GM12873 (cell line): ENCODE data around the gene CANT1.

Experiments used
- CTCF ChIP-seq: IDR thresholded peaks from 2 replicates; pipeline ENCODE4 v1.5.1; 2012; ENCODE audit warnings: low read depth, mild to moderate bottlenecking, moderate library complexity, low read length, control low read depth; ENCODE audit not compliant: insufficient read depth; ENCODE audit errors: missing control alignments

Gene CANT1

DNA sequence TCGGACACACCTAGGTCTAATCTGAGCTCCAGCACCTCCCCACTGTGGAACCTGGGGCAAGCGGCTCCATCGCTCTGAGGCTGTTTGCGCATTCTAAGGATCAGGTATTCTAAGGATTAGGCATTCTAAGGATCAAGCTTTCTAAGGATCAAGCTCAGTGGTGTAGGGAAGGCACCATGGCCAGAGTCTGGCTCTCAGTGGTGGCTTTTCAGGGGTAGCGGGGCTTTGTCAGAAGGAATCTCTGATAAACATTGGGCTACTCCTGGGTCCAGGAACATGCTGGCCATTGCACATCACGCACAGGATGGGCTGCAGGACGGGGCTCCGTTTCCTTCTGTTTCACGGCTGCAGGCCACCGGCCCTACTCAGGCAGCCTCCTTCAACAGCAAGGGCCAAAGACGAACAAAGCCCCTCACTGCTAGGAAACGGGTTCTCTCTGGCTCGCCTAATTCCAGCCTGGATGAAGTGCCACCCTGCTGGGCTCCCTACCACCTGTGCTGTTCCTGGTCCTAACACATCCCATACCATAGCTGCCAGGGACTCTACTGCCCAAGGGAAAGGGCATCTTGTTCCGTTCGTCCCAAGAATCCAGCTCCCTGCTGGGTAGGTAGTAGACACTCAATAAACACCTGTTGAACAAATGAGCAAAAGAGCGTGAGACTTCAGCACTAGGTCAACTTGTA, 19.9 kb upstream of the CANT1 start:
- no peak for TF ChIP-seq CTCF

GRCh38 chr17:79028496-79029326, 19.1 kb upstream of the CANT1 start:
- peak; percentile 4 for TF ChIP-seq CTCF

DNA sequence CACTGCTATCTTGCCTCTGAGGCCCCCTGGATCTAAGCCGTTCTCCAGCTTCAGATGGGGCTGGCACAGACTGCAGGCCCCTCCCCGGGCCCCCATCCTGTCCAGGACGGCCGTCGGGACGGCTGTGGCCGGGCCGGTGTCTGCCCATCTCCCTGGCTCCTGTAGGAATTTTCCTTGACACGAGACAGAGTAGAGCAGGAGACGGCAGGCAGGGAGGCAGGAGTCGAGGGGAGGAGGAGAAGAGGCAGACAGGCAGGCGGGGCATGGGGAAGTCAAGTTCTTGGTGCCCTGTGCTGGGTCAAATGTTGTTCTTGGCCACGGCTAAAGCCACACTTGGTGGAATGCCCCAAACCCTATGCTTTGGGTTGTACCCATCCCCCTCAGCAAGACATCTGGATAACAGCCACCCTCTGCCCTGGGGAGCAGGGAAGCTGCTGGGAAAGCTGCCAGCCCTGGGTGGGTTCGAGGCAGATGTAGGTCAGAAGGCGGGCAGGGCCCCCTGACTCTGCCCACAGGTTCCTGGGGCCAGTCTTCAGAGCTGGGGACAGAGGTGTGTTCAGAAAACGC, 18.4 kb upstream of the CANT1 start:
- TF ChIP-seq CTCF = no peak

- TF ChIP-seq CTCF = no peak
These were observed 17.8 kb upstream of the CANT1 start for GRCh38 chr17:79027274-79027924.

DNA sequence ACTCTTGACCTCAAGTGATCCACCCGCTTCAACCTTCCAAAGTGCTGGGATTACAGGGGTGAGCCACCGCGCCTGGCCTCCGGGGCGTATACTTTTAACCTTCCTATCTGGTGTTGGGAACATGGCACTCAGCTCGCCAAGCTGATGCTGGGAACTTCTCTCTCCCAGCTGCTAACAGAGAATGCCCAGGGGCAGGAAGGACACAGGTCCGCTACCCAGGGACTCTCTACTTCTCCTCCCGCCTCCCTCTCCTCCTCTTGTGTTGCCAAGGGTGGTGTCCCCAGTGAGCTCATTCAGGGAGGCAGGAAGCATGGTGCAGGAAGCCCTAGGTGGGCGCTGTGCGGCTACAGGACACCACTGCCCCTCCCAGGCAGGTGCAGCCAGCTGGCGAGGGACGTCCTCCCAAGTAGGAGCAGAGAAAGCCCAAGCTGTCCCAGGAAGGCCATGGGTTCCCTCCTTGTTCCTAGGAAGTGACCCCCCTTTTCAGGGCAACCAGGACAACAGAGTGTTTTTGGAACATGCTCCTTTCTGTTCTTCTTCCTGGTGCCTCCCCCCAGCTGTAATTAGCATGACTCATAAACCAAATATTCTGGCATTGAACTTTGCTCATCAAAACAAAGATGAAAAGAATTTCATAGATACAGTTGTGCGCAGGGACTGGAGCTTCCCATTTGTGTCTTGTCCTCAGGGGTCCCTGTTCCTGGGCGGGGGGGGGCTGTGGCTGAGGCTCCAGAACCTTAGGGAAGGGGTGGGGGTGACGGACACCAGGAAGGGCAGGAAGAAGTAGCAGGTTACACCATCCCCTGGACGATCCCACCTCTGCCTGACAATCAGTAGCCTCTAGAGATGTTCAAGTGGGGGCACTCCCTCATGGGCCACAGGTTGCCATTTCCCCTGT, 17.1 kb upstream of the CANT1 start:
- no peak for TF ChIP-seq CTCF

- no peak for TF ChIP-seq CTCF
These were observed 15.6 kb upstream of the CANT1 start for GRCh38 chr17:79024901-79025737.
